Naive thymus-derived CD4-positive, alpha-beta T cell (primary cell): Measurements from ENCODE around the gene PACRG. TPM values are rescaled to one million over a fixed set of nuclear protein-coding genes. Genes with fewer than 3 reads are reported as not detected.
A peak's percentile ranks its signal among the peaks of the same experiment; 100 is the strongest.

Experiments
- ATAC-seq: fragments of 150-1000 bp; cut with Tn5 transposase; 2 replicates; pipeline ENCODE4 v1.10.0; 2021; ENCODE audit warnings: mild to moderate bottlenecking, moderate library complexity
- CTCF ChIA-PET: fragments of 350-600 bp; sonication (Branson Sonifier 250); formaldehyde crosslinking; loops from one replicate; lab custom pipeline; 2021; ENCODE audit warnings: antibody characterized with exemption; lab: Charles Lee
- POLR2A ChIA-PET: fragments of 350-600 bp; sonication (Branson Sonifier 250); formaldehyde crosslinking; loops from one replicate; lab custom pipeline; 2021; ENCODE audit warnings: antibody characterized with exemption, inconsistent platforms; lab: Charles Lee
- DNase-seq, 9 donors: peaks; one replicate each; pipeline versions ENCODE4 v3.0.0 to v3.0.0-alpha.2; 2020 to 2022; ENCODE audit warnings: mixed read lengths in 1 of 9
- H3K27ac ChIP-seq: one replicate; pipeline ENCODE4 v1.7.0; 2013; ENCODE audit warnings: mild to moderate bottlenecking, low read depth, low read length, moderate library complexity
- H3K27me3 ChIP-seq, 2 donors: one replicate each; pipeline ENCODE4 v1.7.0; 2013; ENCODE audit warnings: low read length in 2 of 2, mild to moderate bottlenecking in 2 of 2, moderate library complexity in 2 of 2; ENCODE audit not compliant: control insufficient read depth in 2 of 2, insufficient read depth in 2 of 2
- H3K36me3 ChIP-seq, 3 experiments: 1 replicate in 2 of 3; 2 replicates in 1 of 3; pipeline ENCODE4 v1.7.0; 2013; ENCODE audit warnings: low read length in 3 of 3, mild to moderate bottlenecking in 3 of 3, moderate library complexity in 1 of 3; ENCODE audit not compliant: insufficient read depth in 3 of 3, control insufficient read depth in 2 of 3
- H3K4me1 ChIP-seq, 2 donors: one replicate each; pipeline ENCODE4 v1.7.0; 2013; ENCODE audit warnings: low read length in 2 of 2, mild to moderate bottlenecking in 2 of 2, moderate library complexity in 1 of 2; ENCODE audit not compliant: control insufficient read depth in 2 of 2, insufficient read depth in 2 of 2
- H3K4me3 ChIP-seq: 2 replicates; pipeline ENCODE4 v1.7.0; 2013; ENCODE audit warnings: mild to moderate bottlenecking, low read length
- H3K9me3 ChIP-seq, 3 experiments: 1 replicate in 2 of 3; 2 replicates in 1 of 3; pipeline ENCODE4 v1.7.0; 2013; ENCODE audit warnings: low read length in 3 of 3; ENCODE audit not compliant: control insufficient read depth in 2 of 3
- H3K27ac Mint-ChIP-seq, 9 donors: one replicate each; pipeline ENCODE4 v1.8.0; 2020 to 2022; ENCODE audit warnings: mixed read lengths in 9 of 9, mild to moderate bottlenecking in 8 of 9, moderate library complexity in 5 of 9, inconsistent platforms in 2 of 9
- H3K27me3 Mint-ChIP-seq, 5 donors: one replicate each; pipeline ENCODE4 v1.8.0; 2021 to 2022; ENCODE audit warnings: mixed read lengths in 5 of 5, mild to moderate bottlenecking in 1 of 5
- H3K36me3 Mint-ChIP-seq, 5 donors: one replicate each; pipeline ENCODE4 v1.8.0; 2020 to 2022; ENCODE audit warnings: mixed read lengths in 5 of 5, mild to moderate bottlenecking in 3 of 5, inconsistent platforms in 1 of 5
- H3K4me1 Mint-ChIP-seq, 7 donors: one replicate each; pipeline ENCODE4 v1.8.0; 2020 to 2022; ENCODE audit warnings: mixed read lengths in 7 of 7, mild to moderate bottlenecking in 3 of 7, inconsistent platforms in 1 of 7
- H3K4me3 Mint-ChIP-seq, 10 donors: one replicate each; pipeline ENCODE4 v1.8.0; 2020 to 2022; ENCODE audit warnings: mild to moderate bottlenecking in 10 of 10, mixed read lengths in 10 of 10, moderate library complexity in 6 of 10, inconsistent platforms in 2 of 10
- H3K9me3 Mint-ChIP-seq, 11 donors: one replicate each; pipeline ENCODE4 v1.8.0; 2020 to 2022; ENCODE audit warnings: mixed read lengths in 11 of 11, mild to moderate bottlenecking in 4 of 11, inconsistent platforms in 1 of 11, moderate library complexity in 1 of 11
- intact Hi-C, 2 donors: fragments of 100-400 bp; cut with micrococcal nuclease; formaldehyde crosslinking; loops; one replicate each; pipeline ENCODE4 v1.15.1; 2023
- polyA plus RNA-seq, 2 donors: library from polyadenylated mRNA; unstranded; fragments of 300-500 nt; fragmentation: Illumina TruSeq; gene quantifications; one replicate each; pipeline ENCODE4 v1.2.3, GENCODE V29; 2021
- total RNA-seq, 6 experiments: library from RNA in 5 of 6; stranded (reverse) in 5 of 6; gene quantifications; 1 replicate in 5 of 6; 2 replicates in 1 of 6; pipeline ENCODE4 v1.2.3 and lab custom pipeline; 2021 to 2026

The PACRG gene
- total and polyA plus RNA-seq, 7 experiments from 2014 or later: 0.89 to 2.2 (median 1.5) TPM; not detected in 1

DNA sequence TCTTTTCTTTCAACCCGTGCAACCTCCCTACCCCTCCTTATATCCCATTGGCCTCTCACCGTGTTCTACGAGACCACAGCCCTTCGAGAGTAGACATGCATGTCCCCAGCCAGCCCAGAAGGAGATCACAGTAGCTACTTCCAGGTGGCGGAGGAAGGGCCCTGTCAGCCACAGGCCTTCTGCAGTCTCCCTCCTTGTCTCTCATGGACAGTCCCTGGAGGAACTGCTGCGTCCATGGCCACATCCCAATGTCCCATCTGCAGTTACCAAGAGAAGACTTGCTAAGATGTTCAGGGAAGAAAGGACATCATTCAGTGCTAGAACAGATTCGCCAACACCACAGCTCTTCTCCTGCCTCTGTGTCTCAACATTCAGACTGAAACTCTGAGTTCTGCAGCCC, 625.2 kb downstream of the PACRG start:
- Histone ChIP-seq H3K36me3 (no peaks in the 10 kb centered on the region), H3K4me3 (no peak overlapping the region), H3K9me3 (no peaks in the 10 kb centered on the region), H3K27ac (no peak overlapping the region), H3K4me1 (no peaks in the 10 kb centered on the region), H3K27me3 (no peaks in the 10 kb centered on the region)
- Mint-ChIP-seq H3K27me3 (no peaks in the 10 kb centered on the region), H3K36me3 (no peaks in the 10 kb centered on the region), H3K4me3 (no peak overlapping the region), H3K27ac (no peak overlapping the region), H3K4me1 (peaks cover 0 to 5% (median 0%) of the 10 kb centered on the region in 7 donors), H3K9me3 (no peaks in the 10 kb centered on the region)
- ChIA-PET POLR2A (no interaction called here), CTCF (no interaction called here)
- intact Hi-C loops: no loop called here
- ATAC-seq: no peak
- DNase-seq: no peak

DNA sequence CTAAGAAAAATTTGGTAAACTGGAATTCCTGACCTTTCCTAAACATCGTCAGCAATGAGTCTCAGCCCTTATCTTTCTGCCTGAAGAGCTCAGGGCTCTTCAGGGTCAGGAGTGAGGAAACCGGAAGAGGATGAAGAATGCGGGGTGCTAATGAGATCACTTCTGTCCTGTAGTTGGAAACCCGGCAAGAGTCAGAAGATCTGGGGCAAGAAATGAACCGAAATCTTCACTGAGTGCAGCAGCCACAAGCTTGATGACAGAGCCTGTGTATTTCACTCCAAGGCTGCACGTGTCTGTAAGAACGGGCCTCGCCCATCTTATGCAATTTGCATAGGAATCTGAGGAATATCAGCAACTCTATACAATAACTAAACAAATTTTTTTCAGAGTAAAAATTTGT, 626.3 kb downstream of the PACRG start:
- Histone ChIP-seq H3K4me3 (no peak overlapping the region), H3K27ac (no peak overlapping the region), H3K4me1 (no peaks in the 10 kb centered on the region), H3K36me3 (no peaks in the 10 kb centered on the region), H3K27me3 (no peaks in the 10 kb centered on the region), H3K9me3 (no peaks in the 10 kb centered on the region)
- no peaks in the 10 kb centered on the region for H3K36me3 Mint-ChIP-seq
- peak; percentile 64 for ATAC-seq
- H3K27me3 Mint-ChIP-seq: peaks cover 0 to 6% (median 0%) of the 10 kb centered on the region in 5 donors
- no peak overlapping the region for H3K27ac Mint-ChIP-seq
- no peak for DNase-seq
- peaks cover 0 to 5% (median 0%) of the 10 kb centered on the region in 7 donors for H3K4me1 Mint-ChIP-seq
- H3K9me3 Mint-ChIP-seq: peaks cover 0 to 2% (median 0%) of the 10 kb centered on the region in 11 donors
- no peak overlapping the region for H3K4me3 Mint-ChIP-seq
- ChIA-PET POLR2A (no interaction called here), CTCF (interaction anchor here (0.6 kb wide), 1 partner anchor 94 kb away, joined by 3 read pairs; no protein-coding TSS in a partner anchor)
- intact Hi-C loops: no loop called here

DNA sequence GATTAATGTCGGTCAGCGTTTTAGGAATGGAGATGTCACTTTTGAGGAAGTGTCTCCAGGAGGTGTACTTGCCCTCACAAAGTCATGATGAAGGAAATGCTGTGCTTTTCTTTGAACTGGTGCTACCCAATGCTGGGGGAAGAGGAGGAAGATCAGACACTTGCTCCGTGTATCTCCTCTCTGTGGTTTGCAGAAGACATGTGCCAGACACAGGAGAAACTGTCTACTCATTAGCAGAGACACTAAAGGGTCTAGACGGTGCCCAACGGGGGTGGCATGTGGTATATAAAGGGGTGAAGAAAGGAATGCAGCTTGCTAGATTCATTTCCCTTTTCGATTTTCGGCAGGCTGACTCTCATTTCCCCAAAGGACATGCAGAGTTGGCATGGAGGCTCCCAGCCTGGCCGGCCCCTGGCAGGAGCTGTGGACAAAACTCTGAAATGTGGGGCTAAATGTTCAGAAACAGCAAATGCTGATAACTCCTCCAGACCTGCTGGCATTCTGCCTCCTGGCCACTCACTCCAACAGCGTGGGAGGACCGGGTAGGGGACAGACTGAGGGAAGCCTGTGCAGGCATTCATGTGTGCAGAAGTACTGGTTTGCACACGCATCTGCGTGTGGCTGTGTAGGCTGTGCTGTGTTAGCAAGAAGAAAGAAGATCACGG, 627.1 kb downstream of the PACRG start:
- Mint-ChIP-seq H3K4me1 (peaks cover 0 to 5% (median 0%) of the 10 kb centered on the region in 7 donors), H3K27me3 (peaks cover 0 to 6% (median 0%) of the 10 kb centered on the region in 5 donors), H3K27ac (no peak overlapping the region), H3K9me3 (peaks cover 0 to 2% (median 0%) of the 10 kb centered on the region in 11 donors), H3K36me3 (no peaks in the 10 kb centered on the region), H3K4me3 (no peak overlapping the region)
- no peaks in the 10 kb centered on the region for H3K27me3 ChIP-seq
- DNase-seq (no peak), ATAC-seq (peak; percentile 28)
- no peaks in the 10 kb centered on the region for H3K4me1 ChIP-seq
- H3K36me3 ChIP-seq: no peaks in the 10 kb centered on the region
- intact Hi-C loops: no loop called here
- ChIA-PET POLR2A (no interaction called here), CTCF (interaction anchor here (0.7 kb wide), 1 partner anchor 1125 kb away, joined by 3 read pairs; no protein-coding TSS in a partner anchor)
- H3K4me3 ChIP-seq: no peak overlapping the region
- H3K9me3 ChIP-seq: no peaks in the 10 kb centered on the region
- H3K27ac ChIP-seq: no peak overlapping the region

DNA sequence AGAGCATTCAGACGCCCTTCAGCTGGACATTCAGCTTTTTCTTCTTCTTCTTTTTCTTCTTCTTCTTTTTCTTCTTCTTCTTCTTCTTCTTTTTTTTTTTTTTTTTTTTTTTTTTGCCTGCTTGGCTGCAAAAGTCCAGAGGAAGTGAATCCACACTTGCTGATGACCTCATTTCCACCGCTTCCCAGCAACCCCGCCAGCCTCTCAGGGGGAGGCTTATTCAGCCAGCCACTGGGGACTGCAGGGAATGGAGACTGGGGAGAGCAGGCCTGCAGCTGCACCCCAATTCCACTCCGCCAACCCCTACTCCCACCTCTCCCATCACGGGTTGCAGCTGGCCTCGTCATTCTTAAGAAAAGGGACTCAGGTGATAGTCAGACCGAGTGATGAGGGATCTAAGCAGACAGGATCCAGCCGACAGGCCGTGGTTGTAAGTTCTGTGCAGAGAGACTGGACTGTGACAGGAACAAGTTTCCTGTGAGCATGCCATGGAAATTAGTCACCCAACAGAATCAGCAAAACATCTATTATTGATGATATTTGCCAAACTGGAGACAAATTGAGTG, 627.7 kb downstream of the PACRG start:
- Mint-ChIP-seq H3K4me3 (no peak overlapping the region), H3K4me1 (peaks cover 0 to 5% (median 0%) of the 10 kb centered on the region in 7 donors), H3K9me3 (peaks cover 0 to 2% (median 0%) of the 10 kb centered on the region in 11 donors), H3K36me3 (no peaks in the 10 kb centered on the region), H3K27me3 (peaks cover 0 to 6% (median 0%) of the 10 kb centered on the region in 5 donors), H3K27ac (no peak overlapping the region)
- intact Hi-C loops: no loop called here
- POLR2A ChIA-PET: no interaction called here
- CTCF ChIA-PET: interaction anchor here (0.7 kb wide), 1 partner anchor 1124 kb away, joined by 3 read pairs; no protein-coding TSS in a partner anchor
- Histone ChIP-seq H3K4me3 (no peak overlapping the region), H3K36me3 (no peaks in the 10 kb centered on the region), H3K4me1 (no peaks in the 10 kb centered on the region), H3K27me3 (no peaks in the 10 kb centered on the region), H3K27ac (no peak overlapping the region), H3K9me3 (no peaks in the 10 kb centered on the region)
- DNase-seq: no peak
- peak; percentile 31 for ATAC-seq

DNA sequence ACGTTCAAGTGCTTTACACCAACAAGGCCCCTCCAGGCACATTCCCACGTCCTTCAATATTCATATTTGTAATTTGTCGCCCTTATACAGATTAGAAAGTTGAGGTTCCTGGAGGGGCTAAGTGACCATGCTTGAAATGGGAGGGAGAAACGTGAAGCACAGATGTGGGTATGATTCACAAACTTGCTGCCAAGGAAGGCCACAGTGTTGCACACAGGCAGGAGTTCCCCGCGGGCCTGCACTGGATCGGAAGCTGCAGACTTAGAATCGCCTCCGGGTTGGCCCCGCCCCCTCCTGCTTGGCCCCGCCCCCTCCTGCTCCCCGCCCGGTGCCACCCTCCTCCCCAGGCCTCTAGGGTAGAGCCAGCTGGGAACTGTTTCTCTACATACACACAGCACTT, 628.5 kb downstream of the PACRG start:
- no peaks in the 10 kb centered on the region for H3K36me3 ChIP-seq
- H3K4me3 ChIP-seq: no peak overlapping the region
- ChIA-PET CTCF (no interaction called here), POLR2A (no interaction called here)
- intact Hi-C loops: no loop called here
- Mint-ChIP-seq H3K4me1 (peaks cover 0 to 5% (median 0%) of the 10 kb centered on the region in 7 donors), H3K27ac (no peak overlapping the region), H3K9me3 (peaks cover 0 to 2% (median 0%) of the 10 kb centered on the region in 11 donors), H3K36me3 (no peaks in the 10 kb centered on the region), H3K27me3 (peaks cover 0 to 6% (median 1%) of the 10 kb centered on the region in 5 donors), H3K4me3 (no peak overlapping the region)
- peak; percentile 79 for ATAC-seq
- no peaks in the 10 kb centered on the region for H3K4me1 ChIP-seq
- H3K27me3 ChIP-seq: no peaks in the 10 kb centered on the region
- H3K9me3 ChIP-seq: no peaks in the 10 kb centered on the region
- no peak overlapping the region for H3K27ac ChIP-seq
- DNase-seq: no peak

DNA sequence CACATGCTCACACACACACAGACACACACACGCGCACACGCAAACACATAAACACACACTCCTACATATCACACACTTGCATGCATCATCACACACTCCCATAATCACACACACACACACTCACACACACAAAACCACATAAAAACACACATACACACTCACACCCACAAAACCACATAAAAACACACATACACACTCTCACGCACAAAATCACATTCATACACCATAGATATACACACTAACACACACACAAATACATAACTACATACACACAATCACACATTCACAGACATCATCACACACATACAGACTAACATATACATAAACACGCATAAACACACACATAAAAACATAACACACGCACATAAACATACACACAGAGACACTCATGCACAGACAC, 629.0 kb downstream of the PACRG start:
- intact Hi-C loops: no loop called here
- POLR2A ChIA-PET: no interaction called here
- DNase-seq (no peak), ATAC-seq (no peak)
- Mint-ChIP-seq H3K4me3 (no peak overlapping the region), H3K9me3 (peaks cover 0 to 2% (median 0%) of the 10 kb centered on the region in 11 donors), H3K36me3 (no peaks in the 10 kb centered on the region), H3K4me1 (peaks cover 0 to 5% (median 0%) of the 10 kb centered on the region in 7 donors), H3K27ac (no peak overlapping the region), H3K27me3 (peaks cover 0 to 7% (median 4%) of the 10 kb centered on the region in 5 donors)
- no peak overlapping the region for H3K4me3 ChIP-seq
- no peaks in the 10 kb centered on the region for H3K27me3 ChIP-seq
- no peaks in the 10 kb centered on the region for H3K9me3 ChIP-seq
- H3K36me3 ChIP-seq: no peaks in the 10 kb centered on the region
- H3K4me1 ChIP-seq: no peaks in the 10 kb centered on the region
- CTCF ChIA-PET: no interaction called here
- no peak overlapping the region for H3K27ac ChIP-seq
